ENCODE measurements around the gene TWIST2. TPM values are rescaled to one million over a fixed set of nuclear protein-coding genes. Genes with fewer than 3 reads are reported as not detected.

The TWIST2 gene
- total RNA-seq, 1 experiment from 2014 or later = 5.0 TPM

GRCh38 chr2:238938401-238939055 is 90.6 kb downstream of the TWIST2 start:
- ChIA-PET POLR2A (ENCODE audit: unreplicated experiment) (no interaction called here), CTCF (interaction anchor here (0.6 kb wide), 1 partner anchor 524 kb away, joined by 3 read pairs; no protein-coding TSS in a partner anchor)
- Histone ChIP-seq H3F3A (ENCODE audit: insufficient read depth, low read depth) (no peaks in the 10 kb centered on the region), H3K36me3 (ENCODE audit: low read depth) (no peaks in the 10 kb centered on the region), H3K9me3 (ENCODE audit: insufficient read depth, low read depth) (no peaks in the 10 kb centered on the region; the same call in 1 of the 2 replicates), H3K4me2 (no peak overlapping the region), H3K79me2 (ENCODE audit: low read depth) (no peaks in the 10 kb centered on the region), H3K27ac (no peak overlapping the region), H4K20me1 (ENCODE audit: insufficient read depth) (no peaks in the 10 kb centered on the region), H3K4me3 (no peak overlapping the region), H3K9me2 (ENCODE audit: insufficient read depth) (no peaks in the 10 kb centered on the region), H3K27me3 (ENCODE audit: insufficient read depth, low read depth) (peaks cover 74% of the 10 kb centered on the region), H3K4me1 (replicated peaks; ENCODE audit: insufficient read depth) (no peaks in the 10 kb centered on the region), H2AFZ (no peak overlapping the region)
- no peak for TF ChIP-seq EZH2 (IDR thresholded peaks at IDR 0.05; ENCODE audit: low read depth)
- no peak for TF ChIP-seq CTCF (conservative IDR thresholded peaks at IDR 0.05)
- intact Hi-C loops (cut with micrococcal nuclease; ENCODE audit: unreplicated experiment) = no loop called here
- no TSS peak for BruUV-seq (replicated peaks)
- DNase-seq = no peak

- H3K27ac ChIP-seq = no peak overlapping the region
- H3K9me3 ChIP-seq (ENCODE audit: insufficient read depth, low read depth) = no peaks in the 10 kb centered on the region; the same call in 1 of the 2 replicates
- H3K4me2 ChIP-seq = no peak overlapping the region
- H3K27me3 ChIP-seq (ENCODE audit: insufficient read depth, low read depth) = peaks cover 69% of the 10 kb centered on the region
- H4K20me1 ChIP-seq (ENCODE audit: insufficient read depth) = no peaks in the 10 kb centered on the region
- no peak for TF ChIP-seq EZH2 (IDR thresholded peaks at IDR 0.05; ENCODE audit: low read depth)
- ChIA-PET POLR2A (ENCODE audit: unreplicated experiment) (no interaction called here), CTCF (no interaction called here)
- intact Hi-C loops (cut with micrococcal nuclease; ENCODE audit: unreplicated experiment) = no loop called here
- no peaks in the 10 kb centered on the region for H3K36me3 ChIP-seq (ENCODE audit: low read depth)
- BruUV-seq (replicated peaks) = no TSS peak
- no peaks in the 10 kb centered on the region for H3F3A ChIP-seq (ENCODE audit: insufficient read depth, low read depth)
- H3K9me2 ChIP-seq (ENCODE audit: insufficient read depth) = no peaks in the 10 kb centered on the region
- no peak for DNase-seq
- H3K4me1 ChIP-seq (replicated peaks; ENCODE audit: insufficient read depth) = no peaks in the 10 kb centered on the region
- no peak overlapping the region for H3K4me3 ChIP-seq
- H3K79me2 ChIP-seq (ENCODE audit: low read depth) = no peaks in the 10 kb centered on the region
- H2AFZ ChIP-seq = no peak overlapping the region
Measured at GRCh38 chr2:238939074-238939473, 91.2 kb downstream of the TWIST2 start.

- TF ChIP-seq EZH2 (IDR thresholded peaks at IDR 0.05; ENCODE audit: low read depth) (no peak), CTCF (conservative IDR thresholded peaks at IDR 0.05) (no peak)
- H3K79me2 ChIP-seq (ENCODE audit: low read depth) = no peaks in the 10 kb centered on the region
- POLR2A ChIA-PET (ENCODE audit: unreplicated experiment) = no interaction called here
- peaks cover 62% of the 10 kb centered on the region for H3K27me3 ChIP-seq (ENCODE audit: insufficient read depth, low read depth)
- H3K36me3 ChIP-seq (ENCODE audit: low read depth) = no peaks in the 10 kb centered on the region
- no peak overlapping the region for H3K27ac ChIP-seq
- no peak overlapping the region for H2AFZ ChIP-seq
- H4K20me1 ChIP-seq (ENCODE audit: insufficient read depth) = no peaks in the 10 kb centered on the region
- H3F3A ChIP-seq (ENCODE audit: insufficient read depth, low read depth) = no peaks in the 10 kb centered on the region
- no peaks in the 10 kb centered on the region for H3K9me2 ChIP-seq (ENCODE audit: insufficient read depth)
- DNase-seq = no peak
- H3K4me3 ChIP-seq = no peak overlapping the region
- CTCF ChIA-PET = no interaction called here
- H3K4me1 ChIP-seq (replicated peaks; ENCODE audit: insufficient read depth) = no peaks in the 10 kb centered on the region
- H3K9me3 ChIP-seq (ENCODE audit: insufficient read depth, low read depth) = no peaks in the 10 kb centered on the region; the same call in 1 of the 2 replicates
- intact Hi-C loops (cut with micrococcal nuclease; ENCODE audit: unreplicated experiment) = no loop called here
- H3K4me2 ChIP-seq = no peak overlapping the region
- BruUV-seq (replicated peaks) = no TSS peak
Measured at GRCh38 chr2:238939521-238940403, 91.9 kb downstream of the TWIST2 start.
